ENCODE results near the gene TGM1.

GRCh38 chr14:24206260-24207103, 56.5 kb downstream of the TGM1 start:
- no peak for TF ChIP-seq CTCF (IDR thresholded peaks at IDR 0.05; ENCODE audit: low read length)
- TF ChIP-seq EZH2phosphoT487 (IDR thresholded peaks at IDR 0.05; ENCODE audit: low read length): no peak
